IMR-90 (cell line): ENCODE data around the gene ENOX1. TPM values are rescaled to one million over a fixed set of nuclear protein-coding genes. Genes with fewer than 3 reads are reported as not detected.

Experiments used
- ATAC-seq: fragments of 200-7000 bp; cut with Tn5 transposase; 2 replicates; pipeline ENCODE4 v1.9.1; 2020; ENCODE audit warnings: low read depth, mild to moderate bottlenecking, moderate library complexity
- BruUV-seq: library from RNA; stranded (reverse); fragments of 400-500 nt; replicated peaks from 2 replicates; lab custom pipeline; 2021; lab: Mats Ljungman, UMichigan
- CTCF ChIA-PET: fragments of 300-600 bp; formaldehyde crosslinking; extraction: SDS; loops from one replicate; lab custom pipeline; 2021; ENCODE audit warnings: antibody characterized with exemption; lab: Yijun Ruan, JAX
- POLR2A ChIA-PET: fragments of 300-600 bp; sonication (Branson Sonifier 250); formaldehyde crosslinking; loops from one replicate; lab custom pipeline; 2022; ENCODE audit warnings: antibody characterized with exemption; ENCODE audit not compliant: unreplicated experiment; lab: Charles Lee
- DNase-seq: peaks from one replicate; pipeline ENCODE4 v3.0.0; 2013
- H2AFZ ChIP-seq: replicated peaks from 2 replicates; pipeline ENCODE3; 2013; ENCODE audit warnings: low read length, mild to moderate bottlenecking; ENCODE audit not compliant: poor library complexity
- H2AK5ac ChIP-seq: 2 replicates; pipeline ENCODE4 v1.6.1; 2013; ENCODE audit warnings: low read depth, low read length, inconsistent platforms
- H2AK9ac ChIP-seq: replicated peaks from 2 replicates; pipeline ENCODE3; 2013; ENCODE audit warnings: mild to moderate bottlenecking, low read depth, low read length, moderate library complexity; ENCODE audit not compliant: poor library complexity
- H2BK120ac ChIP-seq: 2 replicates; pipeline ENCODE4 v1.6.1; 2013; ENCODE audit warnings: low read depth, low read length, inconsistent platforms
- H2BK15ac ChIP-seq: 3 replicates; pipeline ENCODE4 v1.6.1; 2013; ENCODE audit warnings: low read depth, low read length, inconsistent platforms
- H2BK20ac ChIP-seq: 2 replicates; pipeline ENCODE4 v1.6.1; 2013; ENCODE audit warnings: low read depth, mild to moderate bottlenecking, inconsistent platforms, low read length, moderate library complexity
- H2BK5ac ChIP-seq: 2 replicates; pipeline ENCODE4 v1.6.1; 2013; ENCODE audit warnings: mild to moderate bottlenecking, low read depth, low read length, inconsistent platforms; ENCODE audit not compliant: poor library complexity, severe bottlenecking
- H3K14ac ChIP-seq: replicated peaks from 2 replicates; pipeline ENCODE4 v1.6.1; 2013; ENCODE audit warnings: low read depth, low read length, inconsistent platforms
- H3K18ac ChIP-seq: 2 replicates; pipeline ENCODE4 v1.6.1; 2013; ENCODE audit warnings: low read depth, low read length, control low read depth
- H3K23ac ChIP-seq: 2 replicates; pipeline ENCODE4 v1.6.1; 2013; ENCODE audit warnings: low read depth, low read length, inconsistent platforms
- H3K27ac ChIP-seq: 2 replicates; pipeline ENCODE4 v1.5.1; 2013; ENCODE audit warnings: mild to moderate bottlenecking, control low read depth, low read length; ENCODE audit not compliant: insufficient read depth
- H3K27me3 ChIP-seq: 2 replicates; pipeline ENCODE4 v1.6.1; 2013; ENCODE audit warnings: low read length; ENCODE audit not compliant: control insufficient read depth, insufficient read depth
- H3K36me3 ChIP-seq: 2 replicates; pipeline ENCODE4 v1.6.1; 2013; ENCODE audit warnings: low read length, mixed read lengths; ENCODE audit not compliant: control insufficient read depth, insufficient read depth
- H3K4ac ChIP-seq: 2 replicates; pipeline ENCODE4 v1.6.1; 2013; ENCODE audit warnings: low read depth, low read length, inconsistent platforms
- H3K4me1 ChIP-seq: 2 replicates; pipeline ENCODE4 v1.6.1; 2013; ENCODE audit warnings: low read length, mixed read lengths; ENCODE audit not compliant: control insufficient read depth, insufficient read depth
- H3K4me2 ChIP-seq: 2 replicates; pipeline ENCODE4 v1.6.1; 2013; ENCODE audit warnings: low read depth, mild to moderate bottlenecking, control low read depth, low read length, moderate library complexity
- H3K4me3 ChIP-seq: 2 replicates; pipeline ENCODE4 v1.5.1; 2013; ENCODE audit warnings: low read depth, mild to moderate bottlenecking, control low read depth, low read length, moderate library complexity; ENCODE audit not compliant: insufficient read depth
- H3K56ac ChIP-seq: 2 replicates; pipeline ENCODE4 v1.6.1; 2013; ENCODE audit warnings: low read length, inconsistent platforms; ENCODE audit not compliant: insufficient read depth; ENCODE audit errors: extremely low read depth
- H3K79me1 ChIP-seq, 2 experiments: 2 replicates each; pipeline ENCODE4 v1.6.1; 2013; ENCODE audit warnings: low read length in 2 of 2, inconsistent platforms in 1 of 2, low read depth in 1 of 2
- H3K9ac ChIP-seq: 2 replicates; pipeline ENCODE4 v1.6.1; 2013; ENCODE audit warnings: low read depth, low read length, control low read depth
- H3K9me1 ChIP-seq: 2 replicates; pipeline ENCODE4 v1.6.1; 2013; ENCODE audit warnings: low read length, inconsistent platforms; ENCODE audit not compliant: insufficient read depth
- H3K9me3 ChIP-seq: 2 replicates; pipeline ENCODE4 v1.6.1; 2013; ENCODE audit warnings: low read length; ENCODE audit not compliant: control insufficient read depth, insufficient read depth
- H4K20me1 ChIP-seq: 2 replicates; pipeline ENCODE4 v1.6.1; 2013; ENCODE audit warnings: low read length, inconsistent platforms; ENCODE audit not compliant: insufficient read depth
- H4K5ac ChIP-seq: 2 replicates; pipeline ENCODE4 v1.6.1; 2013; ENCODE audit warnings: mild to moderate bottlenecking, low read depth, low read length, control low read depth
- H4K8ac ChIP-seq, 2 experiments: 2 replicates each; pipeline ENCODE4 v1.6.1; 2013; ENCODE audit warnings: low read depth in 2 of 2, low read length in 2 of 2, control low read depth in 1 of 2, inconsistent platforms in 1 of 2
- H4K91ac ChIP-seq: 2 replicates; pipeline ENCODE4 v1.6.1; 2013; ENCODE audit warnings: low read depth, low read length, inconsistent platforms; ENCODE audit not compliant: insufficient read depth
- CEBPB ChIP-seq: IDR thresholded peaks from 2 replicates; pipeline ENCODE4 v1.6.1; 2012; ENCODE audit warnings: low read depth, low read length, improper control_type of control experiment
- MAFK ChIP-seq: IDR thresholded peaks from 2 replicates; pipeline ENCODE4 v1.6.1; 2012; ENCODE audit warnings: low read depth, low read length, improper control_type of control experiment
- MXI1 ChIP-seq: IDR thresholded peaks from 2 replicates; pipeline ENCODE4 v1.6.1; 2012; ENCODE audit warnings: low read depth, mild to moderate bottlenecking, low read length, moderate library complexity, borderline replicate concordance
- NFE2L2 ChIP-seq: fragments of 150-350 bp; IDR thresholded peaks from 2 replicates; pipeline ENCODE4 v1.6.1; 2016; ENCODE audit warnings: low read depth, mild to moderate bottlenecking, low read length
- WGBS, 2 experiments: methylation state at CpG; one replicate each; pipeline versions ENCODE4 v1.1.5 to v1.1.7; 2013; ENCODE audit warnings: missing lambda C conversion rate in 2 of 2; ENCODE audit not compliant: insufficient read length in 1 of 2; ENCODE audit errors: extremely low coverage in 2 of 2; 5-methylcytosine and 5-hydroxymethylcytosine counted together
- dilution Hi-C: fragments of 300-500 bp; cut with HindIII; formaldehyde crosslinking; loops from one replicate; pipeline ENCODE4 v1.14.3; 2018; ENCODE audit warnings: low sequenced_read_pairs; ENCODE audit not compliant: unreplicated experiment
- in situ Hi-C: fragments of 300-500 bp; cut with MboI; formaldehyde crosslinking; loops from 3 replicates; pipeline ENCODE4 v1.14.3; 2019; ENCODE audit warnings: low sequenced_read_pairs, inconsistent platforms, mixed read lengths
- intact Hi-C: fragments of 100-400 bp; cut with micrococcal nuclease; formaldehyde crosslinking; loops from 2 replicates; pipeline ENCODE4 v1.10.0; 2022
- polyA plus RNA-seq, 3 experiments: library from polyadenylated mRNA; depleted of rRNA; stranded (reverse); fragments of >200 nt; gene quantifications; 2 replicates each; pipeline ENCODE4 v1.2.3, GENCODE V29; 2012; ENCODE audit warnings: low replicate concordance in 1 of 3
- total RNA-seq: library from RNA; depleted of rRNA; stranded (reverse); fragments of >200 nt; gene quantifications from 2 replicates; pipeline ENCODE4 v1.2.3, GENCODE V29; 2012

Gene ENOX1
- total and polyA plus RNA-seq, 2 of the 4 experiments (the other 2 are of a cell fraction): 0.99 to 1.3 TPM

DNA sequence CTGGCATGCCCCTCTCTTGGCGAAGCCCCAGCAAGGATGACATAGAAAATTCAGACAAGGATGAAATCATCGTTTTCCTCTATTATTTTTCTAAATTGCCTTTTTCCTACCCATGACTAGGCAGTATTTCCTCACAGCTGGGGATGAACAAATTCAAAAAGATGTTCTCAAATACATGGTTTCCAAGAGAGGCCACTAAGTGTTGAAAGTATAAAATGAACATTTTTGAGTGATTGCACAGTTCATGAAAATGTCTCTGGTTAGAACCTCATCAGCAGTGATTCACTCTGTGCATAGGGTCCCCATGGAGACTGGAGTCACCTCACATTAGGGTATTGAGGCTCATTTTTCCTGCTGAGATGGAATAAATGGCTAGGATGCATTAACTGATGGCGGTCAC, 389.7 kb downstream of the ENOX1 start:
- H3K79me1 ChIP-seq: no peaks in the 10 kb centered on the region
- peak overlapping the region; percentile 22; the same call in 1 of the 2 replicates for H3K18ac ChIP-seq
- no peak overlapping the region for H2AK9ac ChIP-seq
- peak overlapping the region; percentile 62; the same call in 1 of the 2 replicates for H4K5ac ChIP-seq
- dilution Hi-C loops (no loop called here), in situ Hi-C loops (no loop called here), intact Hi-C loops (loop anchor here (10.0 kb wide), 1 partner anchor 388 kb away; the partner anchor contains the start of gene ENOX1)
- H3K56ac ChIP-seq: no peak overlapping the region
- H2BK15ac ChIP-seq: no peak overlapping the region
- ChIA-PET CTCF (no interaction called here), POLR2A (no interaction called here)
- no peak overlapping the region for H2BK20ac ChIP-seq
- WGBS, 2 experiments: no CpG with 5 or more reads among the region's 3 CpGs
- no peak overlapping the region for H3K4me2 ChIP-seq
- H3K27ac ChIP-seq: peak overlapping the region; percentile 32; the same call in 1 of the 2 replicates
- peak; percentile 68 for DNase-seq
- H4K20me1 ChIP-seq: no peaks in the 10 kb centered on the region
- ATAC-seq: peak; percentile 74
- no peak overlapping the region for H2AFZ ChIP-seq
- no peaks in the 10 kb centered on the region for H3K27me3 ChIP-seq
- no peaks in the 10 kb centered on the region for H3K36me3 ChIP-seq
- H4K91ac ChIP-seq: no peak overlapping the region
- TF ChIP-seq CEBPB: peak; percentile 46; the same call in 1 of the 2 replicates
- TF ChIP-seq NFE2L2: peak; percentile 85
- TF ChIP-seq MAFK: peak; percentile 23; the same call in 1 of the 2 replicates
- TF ChIP-seq MXI1: no peak
- no peaks in the 10 kb centered on the region for H3K9me3 ChIP-seq
- BruUV-seq: no TSS peak
- no peak overlapping the region for H3K14ac ChIP-seq
- H3K9me1 ChIP-seq: no peaks in the 10 kb centered on the region
- no peak overlapping the region for H2AK5ac ChIP-seq
- H3K4me3 ChIP-seq: no peak overlapping the region
- no peak overlapping the region for H4K8ac ChIP-seq
- H3K23ac ChIP-seq: no peak overlapping the region
- H2BK120ac ChIP-seq: 0 out of 2 replicates have a peak overlapping the region, but pooled peaks have one; percentile 19
- H3K4me1 ChIP-seq: peaks cover 3% of the 10 kb centered on the region; the same call in 1 of the 2 replicates
- H3K4ac ChIP-seq: no peak overlapping the region
- peak overlapping the region; percentile 9 for H2BK5ac ChIP-seq
- H3K9ac ChIP-seq: no peak overlapping the region
